GM21737 (cell line): ENCODE data around the gene MYMK.

Experiments used
- ATAC-seq: cut with Tn5 transposase; IDR thresholded peaks from one replicate; pipeline ENCODE4 v1.9.1; 2021; ENCODE audit warnings: mild to moderate bottlenecking, moderate library complexity; ENCODE audit not compliant: unreplicated experiment

MYMK gene

GRCh38 chr9:133471551-133472276, 53.0 kb downstream of the MYMK start:
- no peak for ATAC-seq

GRCh38 chr9:133470988-133471387, 53.8 kb downstream of the MYMK start:
- ATAC-seq = no peak

GRCh38 chr9:133470427-133470924, 54.3 kb downstream of the MYMK start:
- ATAC-seq = no peak

GRCh38 chr9:133468777-133469421, 55.9 kb downstream of the MYMK start:
- ATAC-seq = no peak

- no peak for ATAC-seq
These were observed 56.4 kb downstream of the MYMK start for GRCh38 chr9:133468374-133468773.

GRCh38 chr9:133467101-133467500, 57.7 kb downstream of the MYMK start:
- ATAC-seq = no peak

- ATAC-seq = no peak
These were observed 58.8 kb downstream of the MYMK start for GRCh38 chr9:133465984-133466383.

GRCh38 chr9:133464638-133465037, 60.1 kb downstream of the MYMK start:
- ATAC-seq = no peak
